OCI-LY7 (cell line): ENCODE data around the gene ZNRD2.

Source experiments
- EZH2phosphoT487 ChIP-seq: fragments of 200-600 bp; sonication (generic); IDR thresholded peaks from 2 replicates; pipeline ENCODE4 v1.6.1; 2018; ENCODE audit warnings: low read depth, borderline replicate concordance, mild to moderate bottlenecking, mixed run types, antibody characterized with exemption, low read length, moderate library complexity, mixed read lengths
- TF ChIP-seq, protein P1 (sequence below): fragments of 200-600 bp; sonication (generic); conservative IDR thresholded peaks from 2 replicates; pipeline ENCODE4 v1.5.1; 2014; ENCODE audit warnings: mild to moderate bottlenecking, antibody characterized with exemption, low read length, moderate library complexity, mixed read lengths

DNA sequence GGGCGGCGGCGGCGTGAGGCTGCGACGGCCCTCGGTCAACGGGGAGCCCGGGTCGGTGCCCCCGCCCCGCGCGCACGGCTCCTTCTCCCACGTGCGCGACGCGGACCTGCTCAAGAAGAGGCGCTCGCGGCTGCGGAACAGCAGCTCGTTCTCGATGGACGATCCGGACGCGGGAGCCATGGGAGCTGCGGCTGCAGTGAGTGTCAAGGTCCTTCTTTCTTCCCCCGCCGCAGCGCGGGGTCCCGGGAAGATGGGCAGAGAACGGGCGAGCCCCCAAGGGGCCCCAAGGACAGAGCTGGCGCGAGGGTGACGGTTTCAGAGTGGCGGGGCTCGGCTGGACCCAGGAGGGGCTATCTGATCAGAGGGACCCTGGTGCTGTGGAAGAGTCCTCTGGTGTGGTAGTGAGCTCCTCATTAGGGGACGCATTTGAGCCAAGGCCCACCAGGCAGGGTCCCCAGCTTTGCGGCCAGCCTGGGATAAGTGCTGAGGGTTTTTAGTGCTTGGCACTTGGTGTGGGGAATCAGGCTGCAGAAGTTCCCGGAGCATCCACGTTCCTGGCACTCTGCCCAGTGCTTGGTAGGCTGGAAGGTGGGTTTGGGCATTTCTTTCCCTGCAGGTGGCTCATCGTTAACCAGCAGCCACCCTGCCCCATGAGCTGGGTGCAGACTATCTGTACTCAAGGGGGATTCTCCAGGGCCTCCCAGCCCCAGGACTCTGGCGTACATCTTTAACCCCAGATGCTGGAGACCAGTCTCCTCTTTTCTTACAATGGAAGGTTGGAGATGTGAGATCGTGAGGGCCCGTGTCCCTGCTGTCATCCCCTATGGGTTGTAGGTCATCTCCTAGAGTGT lies 15.3 kb downstream of the ZNRD2 start:
- TF ChIP-seq, protein P1, sequence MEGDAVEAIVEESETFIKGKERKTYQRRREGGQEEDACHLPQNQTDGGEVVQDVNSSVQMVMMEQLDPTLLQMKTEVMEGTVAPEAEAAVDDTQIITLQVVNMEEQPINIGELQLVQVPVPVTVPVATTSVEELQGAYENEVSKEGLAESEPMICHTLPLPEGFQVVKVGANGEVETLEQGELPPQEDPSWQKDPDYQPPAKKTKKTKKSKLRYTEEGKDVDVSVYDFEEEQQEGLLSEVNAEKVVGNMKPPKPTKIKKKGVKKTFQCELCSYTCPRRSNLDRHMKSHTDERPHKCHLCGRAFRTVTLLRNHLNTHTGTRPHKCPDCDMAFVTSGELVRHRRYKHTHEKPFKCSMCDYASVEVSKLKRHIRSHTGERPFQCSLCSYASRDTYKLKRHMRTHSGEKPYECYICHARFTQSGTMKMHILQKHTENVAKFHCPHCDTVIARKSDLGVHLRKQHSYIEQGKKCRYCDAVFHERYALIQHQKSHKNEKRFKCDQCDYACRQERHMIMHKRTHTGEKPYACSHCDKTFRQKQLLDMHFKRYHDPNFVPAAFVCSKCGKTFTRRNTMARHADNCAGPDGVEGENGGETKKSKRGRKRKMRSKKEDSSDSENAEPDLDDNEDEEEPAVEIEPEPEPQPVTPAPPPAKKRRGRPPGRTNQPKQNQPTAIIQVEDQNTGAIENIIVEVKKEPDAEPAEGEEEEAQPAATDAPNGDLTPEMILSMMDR, result no peak
- no peak for TF ChIP-seq EZH2phosphoT487
